HEK293 (cell line): ENCODE measurements around the gene RHOF.

Experiments
- CTCF ChIA-PET: fragments of 350-600 bp; formaldehyde crosslinking; extraction: SDS; loops from one replicate; lab custom pipeline; 2021; ENCODE audit warnings: antibody characterized with exemption; lab: Yijun Ruan, JAX
- POLR2A ChIA-PET: fragments of 300-600 bp; formaldehyde crosslinking; extraction: SDS; loops from one replicate; lab custom pipeline; 2020; ENCODE audit warnings: antibody characterized with exemption, inconsistent platforms; lab: Yijun Ruan, JAX
- H3K27ac ChIP-seq: fragments of 200-500 bp; sonication (Bioruptor generic); 2 replicates; pipeline ENCODE4 v1.5.1; 2014; ENCODE audit warnings: low read depth, low read length, control low read depth, inconsistent platforms; ENCODE audit errors: extremely low read depth
- H3K36me3 ChIP-seq, 2 experiments: fragments of 200-500 bp in 1 of 2; sonication (Bioruptor generic) in 1 of 2; 1 replicate in 1 of 2; 2 replicates in 1 of 2; pipeline ENCODE4 v1.5.1; 2014 to 2017; ENCODE audit warnings: inconsistent platforms in 2 of 2, low read length in 2 of 2; ENCODE audit not compliant: control insufficient read depth in 2 of 2, insufficient read depth in 1 of 2
- H3K4me1 ChIP-seq: fragments of 200-500 bp; sonication (Bioruptor generic); 2 replicates; pipeline ENCODE4 v1.5.1; 2014; ENCODE audit warnings: mild to moderate bottlenecking, low read length, inconsistent platforms; ENCODE audit not compliant: control insufficient read depth, insufficient read depth
- H3K4me3 ChIP-seq: 2 replicates; pipeline ENCODE4 v1.5.1; 2011; ENCODE audit warnings: low read depth, mild to moderate bottlenecking, control low read depth, low read length, moderate library complexity
- H3K9me3 ChIP-seq: fragments of 200-500 bp; sonication (Bioruptor generic); 2 replicates; pipeline ENCODE4 v1.5.1; 2014; ENCODE audit warnings: low read depth, low read length, inconsistent platforms; ENCODE audit not compliant: control insufficient read depth, insufficient read depth
- REPIN1 ChIP-seq: fragments of 450-650 bp; formaldehyde crosslinking; IDR thresholded peaks from 2 replicates; pipeline ENCODE4 v1.5.1; 2017; ENCODE audit warnings: missing biosample characterization, missing genetic modification characterization, low read depth
- SCRT1 ChIP-seq: fragments of 450-650 bp; formaldehyde crosslinking; IDR thresholded peaks from 2 replicates; pipeline ENCODE4 v1.5.1; 2016; ENCODE audit warnings: missing biosample characterization, missing genetic modification characterization, borderline replicate concordance
- SP3 ChIP-seq: fragments of 450-650 bp; formaldehyde crosslinking; IDR thresholded peaks from 2 replicates; pipeline ENCODE4 v1.5.1; 2016; ENCODE audit warnings: missing biosample characterization, missing genetic modification characterization
- ZBTB48 ChIP-seq: fragments of 450-650 bp; formaldehyde crosslinking; IDR thresholded peaks from 2 replicates; pipeline ENCODE4 v1.5.1; 2016; ENCODE audit warnings: missing biosample characterization, missing genetic modification characterization
- ZNF10 ChIP-seq: fragments of 450-650 bp; formaldehyde crosslinking; IDR thresholded peaks from 2 replicates; pipeline ENCODE4 v1.5.1; 2017; ENCODE audit warnings: missing biosample characterization, missing genetic modification characterization
- ZSCAN30 ChIP-seq: fragments of 450-650 bp; IDR thresholded peaks from 2 replicates; pipeline ENCODE4 v1.5.1; 2018; ENCODE audit warnings: missing biosample characterization, mild to moderate bottlenecking, missing genetic modification characterization, moderate library complexity
- TF ChIP-seq, protein P1 (sequence below): fragments of 450-650 bp; formaldehyde crosslinking; IDR thresholded peaks from 2 replicates; pipeline ENCODE4 v1.5.1; 2017; ENCODE audit warnings: missing biosample characterization, missing genetic modification characterization
- TF ChIP-seq, protein P2 (sequence below): fragments of 450-650 bp; formaldehyde crosslinking; IDR thresholded peaks from 2 replicates; pipeline ENCODE4 v1.5.0; 2017; ENCODE audit warnings: missing biosample characterization, missing genetic modification characterization, borderline replicate concordance
- TF ChIP-seq, protein P3 (sequence below): fragments of 450-650 bp; formaldehyde crosslinking; IDR thresholded peaks from 2 replicates; pipeline ENCODE4 v1.5.1; 2016; ENCODE audit warnings: missing biosample characterization, missing genetic modification characterization
- TF ChIP-seq, protein P4 (sequence below): fragments of 450-650 bp; formaldehyde crosslinking; IDR thresholded peaks from 2 replicates; pipeline ENCODE4 v1.5.1; 2016; ENCODE audit warnings: missing biosample characterization, missing genetic modification characterization
- TF ChIP-seq, protein P5 (sequence below): fragments of 450-650 bp; formaldehyde crosslinking; conservative IDR thresholded peaks from 2 replicates; pipeline ENCODE4 v1.5.1; 2016; ENCODE audit warnings: low read depth, missing biosample characterization, missing genetic modification characterization
- TF ChIP-seq, protein P6 (sequence below): fragments of 450-650 bp; formaldehyde crosslinking; IDR thresholded peaks from 2 replicates; pipeline ENCODE4 v1.5.1; 2016; ENCODE audit warnings: missing biosample characterization, missing genetic modification characterization, borderline replicate concordance

Gene RHOF

DNA sequence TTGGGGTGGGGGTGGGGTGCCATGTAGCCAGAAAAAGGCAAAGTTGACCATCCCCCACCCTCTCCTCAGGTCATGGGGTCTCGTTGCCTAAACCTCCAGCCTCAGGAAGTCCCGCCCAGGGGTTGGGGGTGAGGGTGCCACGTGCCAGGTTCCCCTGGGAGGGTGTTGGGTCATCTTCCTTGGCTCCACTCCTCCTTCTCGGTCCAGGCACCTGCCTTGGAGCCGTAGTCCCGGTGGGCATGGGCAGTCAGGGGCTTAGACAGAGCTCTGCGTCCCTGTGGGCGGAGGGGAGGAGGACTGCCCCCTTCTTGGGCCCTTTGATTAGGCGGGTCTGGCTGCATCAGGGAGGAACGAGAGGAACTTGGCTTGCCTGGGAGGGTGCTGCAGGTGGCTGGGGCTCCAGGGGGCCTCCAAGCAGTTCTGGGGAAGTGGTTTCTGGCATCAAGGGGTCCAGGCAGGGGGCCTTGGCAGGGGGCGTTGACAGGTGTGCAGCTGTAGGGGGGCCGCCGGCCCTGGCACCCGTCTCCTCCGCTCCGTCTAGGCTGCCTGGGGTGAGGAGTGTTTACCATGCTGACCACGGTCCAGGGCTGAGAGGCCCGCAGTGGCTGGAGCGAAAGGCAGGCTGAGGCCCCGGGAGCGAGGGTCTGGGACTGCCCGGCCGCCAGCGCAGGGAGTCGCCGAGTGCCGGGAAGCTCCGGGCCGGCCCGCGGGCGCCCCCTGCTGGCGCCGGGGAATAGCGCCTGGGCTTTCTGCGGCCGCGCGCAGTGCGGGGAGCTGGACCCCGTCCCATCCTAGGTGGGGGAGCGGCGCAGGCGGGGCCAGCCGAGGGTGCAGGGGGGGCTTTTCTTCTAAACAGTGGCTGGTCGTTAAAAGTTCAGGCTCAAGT lies 18.2 kb upstream of the RHOF start:
- ChIA-PET POLR2A (interaction anchor here (0.6 to 7.5 kb wide), 5 partner anchors 9 to 77 kb away, joined by 3 to 165 read pairs (median 12); partner anchors contain the start of genes PSMD9 and RHOF), CTCF (interaction anchor here (0.5 to 15.1 kb wide), 36 partner anchors 9 to 401 kb away, joined by 3 to 393 read pairs (median 4); partner anchors contain the start of gene RHOF)
- Histone ChIP-seq H3K9me3 (no peaks in the 10 kb centered on the region), H3K27ac (peak overlapping the region; percentile 34; the same call in 1 of the 2 replicates), H3K4me1 (peaks cover 5% of the 10 kb centered on the region; the same call in 1 of the 2 replicates), H3K36me3 (peaks cover 21 to 85% of the 10 kb centered on the region in 2 experiments), H3K4me3 (peak overlapping the region; percentile 33)
- peak; percentile 91 for TF ChIP-seq ZSCAN30 (tag by site-specific recombination)
- TF ChIP-seq, protein P1, sequence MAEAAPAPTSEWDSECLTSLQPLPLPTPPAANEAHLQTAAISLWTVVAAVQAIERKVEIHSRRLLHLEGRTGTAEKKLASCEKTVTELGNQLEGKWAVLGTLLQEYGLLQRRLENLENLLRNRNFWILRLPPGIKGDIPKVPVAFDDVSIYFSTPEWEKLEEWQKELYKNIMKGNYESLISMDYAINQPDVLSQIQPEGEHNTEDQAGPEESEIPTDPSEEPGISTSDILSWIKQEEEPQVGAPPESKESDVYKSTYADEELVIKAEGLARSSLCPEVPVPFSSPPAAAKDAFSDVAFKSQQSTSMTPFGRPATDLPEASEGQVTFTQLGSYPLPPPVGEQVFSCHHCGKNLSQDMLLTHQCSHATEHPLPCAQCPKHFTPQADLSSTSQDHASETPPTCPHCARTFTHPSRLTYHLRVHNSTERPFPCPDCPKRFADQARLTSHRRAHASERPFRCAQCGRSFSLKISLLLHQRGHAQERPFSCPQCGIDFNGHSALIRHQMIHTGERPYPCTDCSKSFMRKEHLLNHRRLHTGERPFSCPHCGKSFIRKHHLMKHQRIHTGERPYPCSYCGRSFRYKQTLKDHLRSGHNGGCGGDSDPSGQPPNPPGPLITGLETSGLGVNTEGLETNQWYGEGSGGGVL = peak; percentile 35; the same call in 1 of the 2 replicates
- TF ChIP-seq, protein P2, sequence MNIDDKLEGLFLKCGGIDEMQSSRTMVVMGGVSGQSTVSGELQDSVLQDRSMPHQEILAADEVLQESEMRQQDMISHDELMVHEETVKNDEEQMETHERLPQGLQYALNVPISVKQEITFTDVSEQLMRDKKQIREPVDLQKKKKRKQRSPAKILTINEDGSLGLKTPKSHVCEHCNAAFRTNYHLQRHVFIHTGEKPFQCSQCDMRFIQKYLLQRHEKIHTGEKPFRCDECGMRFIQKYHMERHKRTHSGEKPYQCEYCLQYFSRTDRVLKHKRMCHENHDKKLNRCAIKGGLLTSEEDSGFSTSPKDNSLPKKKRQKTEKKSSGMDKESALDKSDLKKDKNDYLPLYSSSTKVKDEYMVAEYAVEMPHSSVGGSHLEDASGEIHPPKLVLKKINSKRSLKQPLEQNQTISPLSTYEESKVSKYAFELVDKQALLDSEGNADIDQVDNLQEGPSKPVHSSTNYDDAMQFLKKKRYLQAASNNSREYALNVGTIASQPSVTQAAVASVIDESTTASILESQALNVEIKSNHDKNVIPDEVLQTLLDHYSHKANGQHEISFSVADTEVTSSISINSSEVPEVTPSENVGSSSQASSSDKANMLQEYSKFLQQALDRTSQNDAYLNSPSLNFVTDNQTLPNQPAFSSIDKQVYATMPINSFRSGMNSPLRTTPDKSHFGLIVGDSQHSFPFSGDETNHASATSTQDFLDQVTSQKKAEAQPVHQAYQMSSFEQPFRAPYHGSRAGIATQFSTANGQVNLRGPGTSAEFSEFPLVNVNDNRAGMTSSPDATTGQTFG (tag by site-specific recombination) = no peak
- TF ChIP-seq ZNF10 (tag by site-specific recombination) = peak; percentile 64
- peak; percentile 47; the same call in 1 of the 2 replicates for TF ChIP-seq SP3
- TF ChIP-seq SCRT1 (tag by site-specific recombination) = no peak; the same call in 1 of the 2 replicates
- TF ChIP-seq, protein P3, sequence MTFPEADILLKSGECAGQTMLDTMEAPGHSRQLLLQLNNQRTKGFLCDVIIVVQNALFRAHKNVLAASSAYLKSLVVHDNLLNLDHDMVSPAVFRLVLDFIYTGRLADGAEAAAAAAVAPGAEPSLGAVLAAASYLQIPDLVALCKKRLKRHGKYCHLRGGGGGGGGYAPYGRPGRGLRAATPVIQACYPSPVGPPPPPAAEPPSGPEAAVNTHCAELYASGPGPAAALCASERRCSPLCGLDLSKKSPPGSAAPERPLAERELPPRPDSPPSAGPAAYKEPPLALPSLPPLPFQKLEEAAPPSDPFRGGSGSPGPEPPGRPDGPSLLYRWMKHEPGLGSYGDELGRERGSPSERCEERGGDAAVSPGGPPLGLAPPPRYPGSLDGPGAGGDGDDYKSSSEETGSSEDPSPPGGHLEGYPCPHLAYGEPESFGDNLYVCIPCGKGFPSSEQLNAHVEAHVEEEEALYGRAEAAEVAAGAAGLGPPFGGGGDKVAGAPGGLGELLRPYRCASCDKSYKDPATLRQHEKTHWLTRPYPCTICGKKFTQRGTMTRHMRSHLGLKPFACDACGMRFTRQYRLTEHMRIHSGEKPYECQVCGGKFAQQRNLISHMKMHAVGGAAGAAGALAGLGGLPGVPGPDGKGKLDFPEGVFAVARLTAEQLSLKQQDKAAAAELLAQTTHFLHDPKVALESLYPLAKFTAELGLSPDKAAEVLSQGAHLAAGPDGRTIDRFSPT (tag by site-specific recombination) = peak; percentile 61; the same call in 1 of the 2 replicates
- TF ChIP-seq REPIN1 (tag by site-specific recombination) = no peak
- TF ChIP-seq ZBTB48 (tag by site-specific recombination) = peak; percentile 67; the same call in 1 of the 2 replicates
- TF ChIP-seq, protein P4, sequence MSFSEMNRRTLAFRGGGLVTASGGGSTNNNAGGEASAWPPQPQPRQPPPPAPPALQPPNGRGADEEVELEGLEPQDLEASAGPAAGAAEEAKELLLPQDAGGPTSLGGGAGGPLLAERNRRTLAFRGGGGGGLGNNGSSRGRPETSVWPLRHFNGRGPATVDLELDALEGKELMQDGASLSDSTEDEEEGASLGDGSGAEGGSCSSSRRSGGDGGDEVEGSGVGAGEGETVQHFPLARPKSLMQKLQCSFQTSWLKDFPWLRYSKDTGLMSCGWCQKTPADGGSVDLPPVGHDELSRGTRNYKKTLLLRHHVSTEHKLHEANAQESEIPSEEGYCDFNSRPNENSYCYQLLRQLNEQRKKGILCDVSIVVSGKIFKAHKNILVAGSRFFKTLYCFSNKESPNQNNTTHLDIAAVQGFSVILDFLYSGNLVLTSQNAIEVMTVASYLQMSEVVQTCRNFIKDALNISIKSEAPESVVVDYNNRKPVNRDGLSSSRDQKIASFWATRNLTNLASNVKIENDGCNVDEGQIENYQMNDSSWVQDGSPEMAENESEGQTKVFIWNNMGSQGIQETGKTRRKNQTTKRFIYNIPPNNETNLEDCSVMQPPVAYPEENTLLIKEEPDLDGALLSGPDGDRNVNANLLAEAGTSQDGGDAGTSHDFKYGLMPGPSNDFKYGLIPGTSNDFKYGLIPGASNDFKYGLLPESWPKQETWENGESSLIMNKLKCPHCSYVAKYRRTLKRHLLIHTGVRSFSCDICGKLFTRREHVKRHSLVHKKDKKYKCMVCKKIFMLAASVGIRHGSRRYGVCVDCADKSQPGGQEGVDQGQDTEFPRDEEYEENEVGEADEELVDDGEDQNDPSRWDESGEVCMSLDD (tag by site-specific recombination) = 0 out of 2 replicates have a peak, but pooled peaks have one; percentile 33
- TF ChIP-seq, protein P5, sequence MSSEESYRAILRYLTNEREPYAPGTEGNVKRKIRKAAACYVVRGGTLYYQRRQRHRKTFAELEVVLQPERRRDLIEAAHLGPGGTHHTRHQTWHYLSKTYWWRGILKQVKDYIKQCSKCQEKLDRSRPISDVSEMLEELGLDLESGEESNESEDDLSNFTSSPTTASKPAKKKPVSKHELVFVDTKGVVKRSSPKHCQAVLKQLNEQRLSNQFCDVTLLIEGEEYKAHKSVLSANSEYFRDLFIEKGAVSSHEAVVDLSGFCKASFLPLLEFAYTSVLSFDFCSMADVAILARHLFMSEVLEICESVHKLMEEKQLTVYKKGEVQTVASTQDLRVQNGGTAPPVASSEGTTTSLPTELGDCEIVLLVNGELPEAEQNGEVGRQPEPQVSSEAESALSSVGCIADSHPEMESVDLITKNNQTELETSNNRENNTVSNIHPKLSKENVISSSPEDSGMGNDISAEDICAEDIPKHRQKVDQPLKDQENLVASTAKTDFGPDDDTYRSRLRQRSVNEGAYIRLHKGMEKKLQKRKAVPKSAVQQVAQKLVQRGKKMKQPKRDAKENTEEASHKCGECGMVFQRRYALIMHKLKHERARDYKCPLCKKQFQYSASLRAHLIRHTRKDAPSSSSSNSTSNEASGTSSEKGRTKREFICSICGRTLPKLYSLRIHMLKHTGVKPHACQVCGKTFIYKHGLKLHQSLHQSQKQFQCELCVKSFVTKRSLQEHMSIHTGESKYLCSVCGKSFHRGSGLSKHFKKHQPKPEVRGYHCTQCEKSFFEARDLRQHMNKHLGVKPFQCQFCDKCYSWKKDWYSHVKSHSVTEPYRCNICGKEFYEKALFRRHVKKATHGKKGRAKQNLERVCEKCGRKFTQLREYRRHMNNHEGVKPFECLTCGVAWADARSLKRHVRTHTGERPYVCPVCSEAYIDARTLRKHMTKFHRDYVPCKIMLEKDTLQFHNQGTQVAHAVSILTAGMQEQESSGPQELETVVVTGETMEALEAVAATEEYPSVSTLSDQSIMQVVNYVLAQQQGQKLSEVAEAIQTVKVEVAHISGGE (tag by site-specific recombination) = no peak
- TF ChIP-seq, protein P6, sequence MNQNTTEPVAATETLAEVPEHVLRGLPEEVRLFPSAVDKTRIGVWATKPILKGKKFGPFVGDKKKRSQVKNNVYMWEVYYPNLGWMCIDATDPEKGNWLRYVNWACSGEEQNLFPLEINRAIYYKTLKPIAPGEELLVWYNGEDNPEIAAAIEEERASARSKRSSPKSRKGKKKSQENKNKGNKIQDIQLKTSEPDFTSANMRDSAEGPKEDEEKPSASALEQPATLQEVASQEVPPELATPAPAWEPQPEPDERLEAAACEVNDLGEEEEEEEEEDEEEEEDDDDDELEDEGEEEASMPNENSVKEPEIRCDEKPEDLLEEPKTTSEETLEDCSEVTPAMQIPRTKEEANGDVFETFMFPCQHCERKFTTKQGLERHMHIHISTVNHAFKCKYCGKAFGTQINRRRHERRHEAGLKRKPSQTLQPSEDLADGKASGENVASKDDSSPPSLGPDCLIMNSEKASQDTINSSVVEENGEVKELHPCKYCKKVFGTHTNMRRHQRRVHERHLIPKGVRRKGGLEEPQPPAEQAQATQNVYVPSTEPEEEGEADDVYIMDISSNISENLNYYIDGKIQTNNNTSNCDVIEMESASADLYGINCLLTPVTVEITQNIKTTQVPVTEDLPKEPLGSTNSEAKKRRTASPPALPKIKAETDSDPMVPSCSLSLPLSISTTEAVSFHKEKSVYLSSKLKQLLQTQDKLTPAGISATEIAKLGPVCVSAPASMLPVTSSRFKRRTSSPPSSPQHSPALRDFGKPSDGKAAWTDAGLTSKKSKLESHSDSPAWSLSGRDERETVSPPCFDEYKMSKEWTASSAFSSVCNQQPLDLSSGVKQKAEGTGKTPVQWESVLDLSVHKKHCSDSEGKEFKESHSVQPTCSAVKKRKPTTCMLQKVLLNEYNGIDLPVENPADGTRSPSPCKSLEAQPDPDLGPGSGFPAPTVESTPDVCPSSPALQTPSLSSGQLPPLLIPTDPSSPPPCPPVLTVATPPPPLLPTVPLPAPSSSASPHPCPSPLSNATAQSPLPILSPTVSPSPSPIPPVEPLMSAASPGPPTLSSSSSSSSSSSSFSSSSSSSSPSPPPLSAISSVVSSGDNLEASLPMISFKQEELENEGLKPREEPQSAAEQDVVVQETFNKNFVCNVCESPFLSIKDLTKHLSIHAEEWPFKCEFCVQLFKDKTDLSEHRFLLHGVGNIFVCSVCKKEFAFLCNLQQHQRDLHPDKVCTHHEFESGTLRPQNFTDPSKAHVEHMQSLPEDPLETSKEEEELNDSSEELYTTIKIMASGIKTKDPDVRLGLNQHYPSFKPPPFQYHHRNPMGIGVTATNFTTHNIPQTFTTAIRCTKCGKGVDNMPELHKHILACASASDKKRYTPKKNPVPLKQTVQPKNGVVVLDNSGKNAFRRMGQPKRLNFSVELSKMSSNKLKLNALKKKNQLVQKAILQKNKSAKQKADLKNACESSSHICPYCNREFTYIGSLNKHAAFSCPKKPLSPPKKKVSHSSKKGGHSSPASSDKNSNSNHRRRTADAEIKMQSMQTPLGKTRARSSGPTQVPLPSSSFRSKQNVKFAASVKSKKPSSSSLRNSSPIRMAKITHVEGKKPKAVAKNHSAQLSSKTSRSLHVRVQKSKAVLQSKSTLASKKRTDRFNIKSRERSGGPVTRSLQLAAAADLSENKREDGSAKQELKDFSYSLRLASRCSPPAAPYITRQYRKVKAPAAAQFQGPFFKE (tag by site-specific recombination) = peak; percentile 25; the same call in 1 of the 2 replicates
